ENCODE results near the gene SERPINA9.
"Not testable (repeated sequence)": the region's sequence is repeated elsewhere in the genome, so short reads cannot be mapped to it uniquely, and the experiment has no call there.

The SERPINA9 gene

DNA sequence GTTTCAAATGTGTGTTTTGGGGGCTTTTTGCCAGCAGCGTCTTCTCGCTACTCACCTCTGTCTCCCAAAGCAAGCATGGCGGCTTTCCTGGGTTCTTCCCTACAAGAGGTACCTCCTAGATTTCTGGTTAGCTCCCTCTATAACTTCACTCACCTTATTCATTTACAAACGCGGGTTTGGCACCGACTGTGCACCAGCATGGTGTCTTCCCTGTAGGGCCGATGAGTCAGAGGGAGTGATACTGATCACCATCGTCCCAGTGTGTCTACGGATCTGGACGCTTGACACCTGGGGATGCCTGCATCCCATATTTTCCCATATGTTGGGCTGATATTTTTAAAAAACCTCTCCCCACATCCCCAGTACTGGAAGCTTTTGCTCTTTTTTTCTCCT is 41.2 kb upstream of the SERPINA9 start:
- DNase-seq (ENCODE audit: low spot score) = no peak
- no peak overlapping the region for H3K27ac ChIP-seq
- TF ChIP-seq, protein P1, sequence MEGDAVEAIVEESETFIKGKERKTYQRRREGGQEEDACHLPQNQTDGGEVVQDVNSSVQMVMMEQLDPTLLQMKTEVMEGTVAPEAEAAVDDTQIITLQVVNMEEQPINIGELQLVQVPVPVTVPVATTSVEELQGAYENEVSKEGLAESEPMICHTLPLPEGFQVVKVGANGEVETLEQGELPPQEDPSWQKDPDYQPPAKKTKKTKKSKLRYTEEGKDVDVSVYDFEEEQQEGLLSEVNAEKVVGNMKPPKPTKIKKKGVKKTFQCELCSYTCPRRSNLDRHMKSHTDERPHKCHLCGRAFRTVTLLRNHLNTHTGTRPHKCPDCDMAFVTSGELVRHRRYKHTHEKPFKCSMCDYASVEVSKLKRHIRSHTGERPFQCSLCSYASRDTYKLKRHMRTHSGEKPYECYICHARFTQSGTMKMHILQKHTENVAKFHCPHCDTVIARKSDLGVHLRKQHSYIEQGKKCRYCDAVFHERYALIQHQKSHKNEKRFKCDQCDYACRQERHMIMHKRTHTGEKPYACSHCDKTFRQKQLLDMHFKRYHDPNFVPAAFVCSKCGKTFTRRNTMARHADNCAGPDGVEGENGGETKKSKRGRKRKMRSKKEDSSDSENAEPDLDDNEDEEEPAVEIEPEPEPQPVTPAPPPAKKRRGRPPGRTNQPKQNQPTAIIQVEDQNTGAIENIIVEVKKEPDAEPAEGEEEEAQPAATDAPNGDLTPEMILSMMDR (conservative IDR thresholded peaks at IDR 0.05; ENCODE audit: low read depth) = no peak
- ChIA-PET POLR2A (ENCODE audit: low non-redundant PET) (no interaction called here), CTCF (no interaction called here)

DNA sequence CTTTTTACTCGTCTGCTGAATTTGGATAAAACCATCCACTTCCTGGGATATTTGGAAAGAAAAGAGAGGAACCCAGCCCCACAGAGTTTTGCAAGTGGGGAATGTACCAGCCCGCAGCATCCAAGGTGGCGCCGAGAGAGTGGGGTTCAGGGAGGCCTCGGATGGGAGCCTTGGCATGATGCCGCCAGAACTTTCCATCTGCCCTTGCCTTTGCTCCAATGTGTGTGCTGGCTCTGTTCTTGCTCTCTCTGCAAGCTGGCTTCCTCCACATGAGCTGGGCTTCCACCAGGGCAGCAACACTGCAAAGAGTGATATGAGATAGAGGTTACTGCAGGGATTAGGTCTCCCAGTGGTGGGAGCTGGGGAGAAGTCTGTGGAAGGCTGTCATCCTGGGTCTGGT is 39.9 kb upstream of the SERPINA9 start:
- CTCF ChIA-PET = no interaction called here
- POLR2A ChIA-PET (ENCODE audit: low non-redundant PET) = no interaction called here

DNA sequence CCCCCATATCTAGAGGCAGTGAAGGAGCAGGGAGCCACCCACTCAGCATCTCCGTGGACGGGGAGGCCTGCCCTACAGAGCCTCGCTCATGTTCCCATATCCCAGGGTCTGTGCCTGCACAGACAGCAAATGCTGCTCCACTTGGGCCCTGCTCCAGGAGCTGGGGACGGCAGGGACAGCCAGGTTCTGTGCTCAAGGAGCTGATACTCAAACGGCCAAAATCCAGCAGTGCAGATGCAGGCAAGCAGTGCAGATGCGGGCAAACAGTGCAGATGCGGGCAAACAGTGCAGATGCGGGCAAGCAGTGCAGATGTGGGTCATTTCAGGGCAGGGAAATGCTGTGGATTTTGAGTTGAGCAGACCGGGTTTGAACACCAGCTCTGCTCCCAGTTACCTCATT is 39.4 kb upstream of the SERPINA9 start:
- no peak for DNase-seq (ENCODE audit: low spot score)
- H3K27ac ChIP-seq = no peak overlapping the region
- TF ChIP-seq, protein P1 (conservative IDR thresholded peaks at IDR 0.05; ENCODE audit: low read depth) = no peak
- ChIA-PET CTCF (interaction anchor here (0.6 kb wide), 1 partner anchor 15 kb away, joined by 4 read pairs; no protein-coding TSS in a partner anchor), POLR2A (ENCODE audit: low non-redundant PET) (no interaction called here)

More for the DNA sequence above, 39.9 kb upstream of the SERPINA9 start:
- no peak overlapping the region for H3K27ac ChIP-seq
- TF ChIP-seq, protein P1 (conservative IDR thresholded peaks at IDR 0.05; ENCODE audit: low read depth) = no peak
- no peak for DNase-seq (ENCODE audit: low spot score)

DNA sequence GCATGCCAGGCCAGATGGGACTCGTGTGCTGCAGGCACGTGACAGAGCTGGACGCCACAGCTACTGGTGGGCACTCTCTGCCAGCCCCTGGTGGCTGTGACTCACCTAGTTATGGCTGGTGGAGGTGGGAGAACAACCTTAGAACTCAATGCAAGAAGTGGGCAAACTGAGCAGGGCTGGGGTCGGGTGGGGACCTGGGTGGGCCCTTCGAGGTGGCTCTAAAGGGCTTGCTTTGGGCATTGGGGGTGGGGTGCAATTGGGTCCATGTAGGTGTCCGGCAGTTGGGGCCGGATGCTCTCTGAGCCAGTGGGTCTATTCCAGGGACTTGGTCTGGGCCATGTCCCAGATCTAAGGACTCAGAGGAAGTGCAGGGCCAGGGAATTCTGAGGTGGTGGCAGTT is 38.4 kb upstream of the SERPINA9 start:
- POLR2A ChIA-PET (ENCODE audit: low non-redundant PET) = no interaction called here
- CTCF ChIA-PET = no interaction called here
- TF ChIP-seq, protein P1 (conservative IDR thresholded peaks at IDR 0.05; ENCODE audit: low read depth) = no peak
- no peak overlapping the region for H3K27ac ChIP-seq
- DNase-seq (ENCODE audit: low spot score) = no peak

DNA sequence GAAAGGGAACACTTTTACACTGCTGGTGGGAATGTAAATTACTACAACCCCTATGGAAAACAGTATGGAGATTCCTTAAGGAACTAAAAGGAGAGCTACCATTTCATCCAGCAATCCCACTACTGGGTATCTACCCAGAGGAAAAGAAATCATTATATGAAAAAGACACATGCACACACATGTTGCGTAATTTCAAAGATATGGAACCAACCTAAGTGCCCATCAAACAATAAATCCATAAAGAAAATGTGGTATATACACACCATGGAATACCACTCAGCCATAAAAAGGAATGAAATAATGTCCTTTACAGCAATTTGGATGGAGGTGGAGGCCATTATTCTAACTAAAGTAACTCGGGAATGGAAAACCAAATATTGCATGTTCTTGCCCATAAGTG is 34.5 kb upstream of the SERPINA9 start:
- H3K27ac ChIP-seq; POLR2A ChIA-PET (ENCODE audit: low non-redundant PET); DNase-seq (ENCODE audit: low spot score): not testable (repeated sequence)
- CTCF ChIA-PET = interaction anchor here (0.6 kb wide), 1 partner anchor 11 kb away, joined by 3 read pairs; no protein-coding TSS in a partner anchor

DNA sequence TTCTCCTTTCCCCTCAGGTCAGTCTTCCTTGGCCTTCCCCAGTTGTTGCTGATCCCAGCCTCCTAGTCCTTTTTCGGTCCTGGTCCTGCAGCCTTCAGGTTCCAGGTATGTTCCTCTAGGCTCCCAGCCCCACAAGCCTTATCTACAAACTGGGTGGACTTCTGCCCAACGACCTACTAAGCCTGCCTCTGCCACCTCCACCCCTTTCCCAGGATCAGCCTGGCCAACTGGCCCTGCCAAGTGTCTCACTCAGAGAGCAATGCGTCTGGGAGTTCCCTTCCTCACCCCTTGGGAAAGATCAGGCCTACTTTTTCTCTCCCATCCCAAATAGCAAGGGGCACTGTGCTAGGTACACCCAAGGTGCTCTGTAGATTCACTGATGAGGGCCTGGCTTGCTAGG is 33.4 kb upstream of the SERPINA9 start, which contains the start of gene SERPINA12:
Gene SERPINA12 (minus strand): TSS at position 114 of the 400 bp plus-strand sequence. CDS start 11,072 bp downstream, outside the sequence.
- ChIA-PET CTCF (interaction anchor here (3.7 kb wide), 1 partner anchor 23 kb away, joined by 14 read pairs; no protein-coding TSS in a partner anchor), POLR2A (ENCODE audit: low non-redundant PET) (no interaction called here)

DNA sequence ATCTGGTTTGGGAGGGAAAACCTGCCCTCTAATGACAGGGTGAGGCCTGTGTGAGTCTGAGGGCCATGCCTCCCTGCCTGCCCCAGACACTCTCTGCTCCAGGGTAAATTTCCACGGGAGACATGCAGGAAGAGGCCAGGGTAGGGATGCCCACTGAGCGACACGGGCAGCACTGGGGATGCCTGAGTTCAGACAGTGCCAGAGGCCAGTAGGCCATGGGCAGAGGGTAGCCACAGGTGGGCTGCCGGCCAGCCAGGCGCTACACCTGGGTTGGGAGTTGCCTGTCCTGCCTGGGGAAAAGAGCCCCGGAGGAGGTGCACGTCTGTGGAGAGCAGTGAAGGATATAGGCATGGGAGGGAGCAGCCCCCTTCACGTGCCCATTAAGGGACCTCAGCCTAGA is 29.6 kb upstream of the SERPINA9 start:
- DNase-seq (ENCODE audit: low spot score) = no peak
- CTCF ChIA-PET = interaction anchor here (3.7 kb wide), 1 partner anchor 20 kb away, joined by 14 read pairs; no protein-coding TSS in a partner anchor
- POLR2A ChIA-PET (ENCODE audit: low non-redundant PET) = no interaction called here
- no peak overlapping the region for H3K27ac ChIP-seq
- TF ChIP-seq, protein P1 (conservative IDR thresholded peaks at IDR 0.05; ENCODE audit: low read depth) = no peak

More for the DNA sequence above, 33.4 kb upstream of the SERPINA9 start, which contains the start of gene SERPINA12:
- TF ChIP-seq, protein P1 (conservative IDR thresholded peaks at IDR 0.05; ENCODE audit: low read depth) = no peak
- H3K27ac ChIP-seq = 0 out of 2 replicates have a peak within 1 kb of the TSS, but pooled peaks have one; percentile 14
- no peak for DNase-seq (ENCODE audit: low spot score)
